ENCODE measurements around the gene GPC1.

GPC1 gene

DNA sequence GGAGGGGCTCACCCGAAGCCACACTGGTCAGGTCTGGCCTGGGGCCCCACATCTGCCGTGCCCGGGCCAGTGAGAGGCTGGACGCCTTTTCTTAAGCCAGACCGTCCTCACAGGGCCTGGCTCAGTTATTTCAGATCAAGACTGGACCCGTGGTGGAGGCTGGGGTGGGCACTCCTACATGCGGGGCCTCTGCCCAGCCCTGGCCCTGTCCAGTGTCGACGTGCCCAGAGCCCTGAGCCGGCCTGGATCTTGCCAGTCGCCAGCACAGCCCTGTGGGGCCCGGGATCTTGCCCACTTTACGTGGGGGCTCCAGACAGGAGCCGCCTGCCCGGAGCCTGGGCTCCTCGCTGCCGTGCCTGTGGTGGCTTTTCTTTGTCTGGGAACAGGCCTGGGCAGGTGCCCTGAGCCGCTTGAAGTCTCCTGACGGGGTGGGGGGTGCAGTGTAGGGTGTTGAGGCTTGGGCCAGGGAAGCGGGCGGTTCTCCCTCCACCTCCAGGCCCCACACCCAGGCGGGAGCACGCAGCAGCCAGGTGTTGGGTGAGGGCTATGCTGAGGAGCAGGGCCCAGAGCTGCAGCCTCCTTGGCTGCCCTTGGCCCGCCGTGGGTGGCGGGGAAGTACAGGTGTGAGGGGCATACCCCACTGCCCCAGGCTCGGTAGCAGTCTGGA lies 6.0 kb downstream of the GPC1 start:
- no peak overlapping the region for H3K9ac ChIP-seq (ENCODE audit: low read length)
- no peaks in the 10 kb centered on the region for H3K9me3 ChIP-seq (ENCODE audit: control insufficient read depth, insufficient read depth, low read depth, low read length)
- 0 out of 2 replicates have a peak overlapping the region, but pooled peaks have one; percentile 11 for H3K27ac ChIP-seq (ENCODE audit: low read depth, low read length)
- H3K36me3 ChIP-seq (ENCODE audit: control insufficient read depth, insufficient read depth, low read length), result no peaks in the 10 kb centered on the region
- H3K27me3 ChIP-seq (ENCODE audit: control insufficient read depth, insufficient read depth, low read length), result peaks cover 18% of the 10 kb centered on the region
- H3K4me1 ChIP-seq (ENCODE audit: control insufficient read depth, insufficient read depth, low read length), result peaks cover 12% of the 10 kb centered on the region; the same call in 1 of the 2 replicates
- no peak overlapping the region for H3K4me3 ChIP-seq (ENCODE audit: low read depth, low read length)

DNA sequence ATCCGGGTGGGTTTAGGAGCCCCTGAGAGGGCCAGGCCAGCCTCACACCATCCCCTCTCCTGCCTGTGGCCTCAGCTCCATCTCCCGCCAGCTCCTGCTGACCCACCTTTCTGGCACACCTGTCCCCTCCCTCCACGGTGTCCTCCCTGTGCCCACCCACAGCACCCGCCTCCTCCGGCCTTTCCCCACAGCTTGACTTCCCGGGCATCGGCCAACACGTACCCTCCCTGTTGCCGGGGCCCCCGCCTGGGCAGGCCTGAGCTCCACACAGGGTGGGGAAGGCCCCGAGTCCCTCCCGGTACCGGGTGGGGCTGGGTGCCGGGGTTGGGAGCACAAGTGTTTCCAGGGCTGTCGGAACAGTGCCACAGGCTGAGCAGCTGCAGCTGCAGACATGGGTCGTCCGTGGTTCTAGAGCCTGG lies 6.5 kb downstream of the GPC1 start:
- peaks cover 12% of the 10 kb centered on the region for H3K27me3 ChIP-seq (ENCODE audit: control insufficient read depth, insufficient read depth, low read length)
- no peak overlapping the region for H3K27ac ChIP-seq (ENCODE audit: low read depth, low read length)
- no peak overlapping the region for H3K9ac ChIP-seq (ENCODE audit: low read length)
- H3K4me3 ChIP-seq (ENCODE audit: low read depth, low read length), result no peak overlapping the region
- no peaks in the 10 kb centered on the region for H3K9me3 ChIP-seq (ENCODE audit: control insufficient read depth, insufficient read depth, low read depth, low read length)
- peaks cover 7% of the 10 kb centered on the region; the same call in 1 of the 2 replicates for H3K4me1 ChIP-seq (ENCODE audit: control insufficient read depth, insufficient read depth, low read length)
- no peaks in the 10 kb centered on the region for H3K36me3 ChIP-seq (ENCODE audit: control insufficient read depth, insufficient read depth, low read length)

GRCh38 chr2:240442891-240443715 lies 7.6 kb downstream of the GPC1 start:
- Histone ChIP-seq H3K27me3 (ENCODE audit: control insufficient read depth, insufficient read depth, low read length) (peaks cover 1% of the 10 kb centered on the region), H3K4me3 (ENCODE audit: low read depth, low read length) (no peak overlapping the region), H3K4me1 (ENCODE audit: control insufficient read depth, insufficient read depth, low read length) (peaks cover under 1% of the 10 kb centered on the region; the same call in 1 of the 2 replicates), H3K36me3 (ENCODE audit: control insufficient read depth, insufficient read depth, low read length) (no peaks in the 10 kb centered on the region), H3K27ac (ENCODE audit: low read depth, low read length) (no peak overlapping the region), H3K9ac (ENCODE audit: low read length) (no peak overlapping the region), H3K9me3 (ENCODE audit: control insufficient read depth, insufficient read depth, low read depth, low read length) (no peaks in the 10 kb centered on the region)

DNA sequence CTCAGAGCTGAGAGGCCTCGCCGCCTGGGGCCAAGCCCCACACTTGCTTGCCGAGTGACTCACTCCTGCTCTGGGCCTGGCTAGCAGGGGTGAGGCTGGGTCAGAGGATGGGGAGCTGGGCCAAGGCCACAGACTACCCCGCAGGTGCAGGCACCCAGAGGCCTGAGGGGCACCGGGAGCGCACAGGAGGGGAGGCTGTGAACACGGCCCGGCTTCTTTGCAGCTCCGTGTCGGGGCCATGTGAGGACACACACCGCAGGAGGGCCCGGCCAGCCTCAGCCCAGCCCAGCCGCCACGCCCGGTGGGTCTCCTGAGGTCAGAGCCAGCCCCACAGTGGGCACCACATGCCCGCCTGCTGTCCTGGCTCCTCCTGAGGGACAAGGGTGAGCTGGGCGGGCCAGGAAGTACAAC lies 8.4 kb downstream of the GPC1 start:
- Histone ChIP-seq H3K27me3 (ENCODE audit: control insufficient read depth, insufficient read depth, low read length) (no peaks in the 10 kb centered on the region; the same call in 1 of the 2 replicates), H3K4me3 (ENCODE audit: low read depth, low read length) (no peak overlapping the region), H3K9ac (ENCODE audit: low read length) (no peak overlapping the region), H3K9me3 (ENCODE audit: control insufficient read depth, insufficient read depth, low read depth, low read length) (no peaks in the 10 kb centered on the region), H3K27ac (ENCODE audit: low read depth, low read length) (no peak overlapping the region), H3K36me3 (ENCODE audit: control insufficient read depth, insufficient read depth, low read length) (no peaks in the 10 kb centered on the region), H3K4me1 (ENCODE audit: control insufficient read depth, insufficient read depth, low read length) (no peaks in the 10 kb centered on the region)

GRCh38 chr2:240444464-240444863 lies 9.0 kb downstream of the GPC1 start:
- H3K4me3 ChIP-seq (ENCODE audit: low read depth, low read length), result no peak overlapping the region
- H3K4me1 ChIP-seq (ENCODE audit: control insufficient read depth, insufficient read depth, low read length), result no peaks in the 10 kb centered on the region
- H3K27ac ChIP-seq (ENCODE audit: low read depth, low read length), result no peak overlapping the region
- H3K36me3 ChIP-seq (ENCODE audit: control insufficient read depth, insufficient read depth, low read length), result no peaks in the 10 kb centered on the region
- H3K9ac ChIP-seq (ENCODE audit: low read length), result no peak overlapping the region
- no peaks in the 10 kb centered on the region; the same call in 1 of the 2 replicates for H3K27me3 ChIP-seq (ENCODE audit: control insufficient read depth, insufficient read depth, low read length)
- no peaks in the 10 kb centered on the region for H3K9me3 ChIP-seq (ENCODE audit: control insufficient read depth, insufficient read depth, low read depth, low read length)

- Histone ChIP-seq H3K9me3 (ENCODE audit: control insufficient read depth, insufficient read depth, low read depth, low read length) (no peaks in the 10 kb centered on the region), H3K9ac (ENCODE audit: low read length) (no peak overlapping the region), H3K27ac (ENCODE audit: low read depth, low read length) (no peak overlapping the region), H3K27me3 (ENCODE audit: control insufficient read depth, insufficient read depth, low read length) (no peaks in the 10 kb centered on the region; the same call in 1 of the 2 replicates), H3K4me1 (ENCODE audit: control insufficient read depth, insufficient read depth, low read length) (peaks cover 11% of the 10 kb centered on the region), H3K4me3 (ENCODE audit: low read depth, low read length) (no peak overlapping the region), H3K36me3 (ENCODE audit: control insufficient read depth, insufficient read depth, low read length) (no peaks in the 10 kb centered on the region)
Measured at GRCh38 chr2:240445961-240446663, 10.6 kb downstream of the GPC1 start.

DNA sequence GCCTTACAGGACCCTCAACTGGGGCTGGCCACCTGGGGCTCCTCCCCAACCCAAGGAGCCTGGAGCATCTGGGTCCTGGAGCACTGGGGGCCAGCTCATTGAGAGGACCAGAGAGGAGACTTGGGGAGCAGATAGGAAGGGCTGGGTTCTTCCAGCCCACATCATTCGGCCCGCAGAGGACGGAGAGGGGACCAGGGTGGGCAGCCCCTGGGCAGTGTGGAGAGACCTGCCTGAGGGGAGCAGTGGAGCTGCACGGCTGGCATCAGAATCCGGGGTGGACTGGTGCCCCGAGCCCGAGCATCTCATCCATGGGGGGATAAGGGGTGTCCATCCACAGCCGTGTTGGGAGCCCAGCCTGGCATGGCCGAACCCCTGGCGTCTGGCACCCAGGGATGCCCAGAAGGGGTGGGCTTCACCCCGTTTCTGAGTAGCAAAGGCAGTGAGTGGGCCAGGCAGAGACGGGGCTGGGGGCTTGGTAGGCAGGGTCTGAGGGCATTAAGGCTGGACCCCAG lies 11.3 kb downstream of the GPC1 start:
- H3K4me1 ChIP-seq (ENCODE audit: control insufficient read depth, insufficient read depth, low read length), result peaks cover 16% of the 10 kb centered on the region
- H3K9me3 ChIP-seq (ENCODE audit: control insufficient read depth, insufficient read depth, low read depth, low read length), result no peaks in the 10 kb centered on the region
- H3K36me3 ChIP-seq (ENCODE audit: control insufficient read depth, insufficient read depth, low read length), result no peaks in the 10 kb centered on the region
- H3K4me3 ChIP-seq (ENCODE audit: low read depth, low read length), result no peak overlapping the region
- H3K27me3 ChIP-seq (ENCODE audit: control insufficient read depth, insufficient read depth, low read length), result no peaks in the 10 kb centered on the region; the same call in 1 of the 2 replicates
- H3K9ac ChIP-seq (ENCODE audit: low read length), result no peak overlapping the region
- H3K27ac ChIP-seq (ENCODE audit: low read depth, low read length), result no peak overlapping the region

DNA sequence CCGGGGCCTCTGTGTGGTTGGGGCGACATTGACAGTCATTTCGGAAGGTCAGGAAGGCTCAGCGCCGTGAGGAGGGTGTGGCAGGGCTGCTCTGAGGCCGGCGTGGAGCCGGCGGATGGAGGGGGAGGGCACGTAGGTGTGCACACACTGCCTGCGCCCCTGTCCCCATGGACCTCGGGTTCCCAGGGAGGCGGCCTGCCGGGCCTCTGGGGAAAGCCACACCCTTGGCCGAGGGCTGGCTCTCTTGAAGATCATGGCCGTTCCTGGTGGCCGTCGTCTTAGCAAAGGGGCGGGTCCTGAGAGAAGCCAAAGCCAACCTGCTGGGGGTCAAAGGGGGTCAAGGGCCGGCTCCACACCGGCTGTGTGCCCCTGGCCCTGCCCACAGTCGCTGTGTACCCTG lies 11.9 kb downstream of the GPC1 start:
- H3K27ac ChIP-seq (ENCODE audit: low read depth, low read length), result no peak overlapping the region
- no peaks in the 10 kb centered on the region for H3K36me3 ChIP-seq (ENCODE audit: control insufficient read depth, insufficient read depth, low read length)
- H3K9me3 ChIP-seq (ENCODE audit: control insufficient read depth, insufficient read depth, low read depth, low read length), result no peaks in the 10 kb centered on the region
- H3K27me3 ChIP-seq (ENCODE audit: control insufficient read depth, insufficient read depth, low read length), result no peaks in the 10 kb centered on the region; the same call in 1 of the 2 replicates
- no peak overlapping the region for H3K9ac ChIP-seq (ENCODE audit: low read length)
- peaks cover 22% of the 10 kb centered on the region for H3K4me1 ChIP-seq (ENCODE audit: control insufficient read depth, insufficient read depth, low read length)
- H3K4me3 ChIP-seq (ENCODE audit: low read depth, low read length), result no peak overlapping the region

DNA sequence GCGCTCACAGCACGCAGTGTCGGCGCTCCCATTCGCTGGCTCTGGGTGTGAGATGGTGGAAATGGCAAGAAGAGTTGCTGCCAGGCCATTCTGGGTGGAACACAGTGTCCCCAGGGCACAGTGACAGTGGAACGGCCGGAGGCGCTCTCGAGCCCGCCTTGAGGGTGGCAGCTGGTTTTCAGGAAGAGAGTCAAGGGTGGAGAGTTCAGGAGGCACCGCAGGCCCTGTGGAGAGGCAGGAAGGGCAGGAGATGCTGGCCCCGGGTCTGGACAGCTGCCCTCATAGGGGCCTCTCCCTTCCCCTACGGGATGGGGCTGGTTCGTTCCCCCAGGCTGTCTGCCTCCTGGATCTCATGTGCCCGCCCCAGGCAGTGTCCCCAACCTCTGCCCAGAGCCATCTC lies 12.5 kb downstream of the GPC1 start:
- Histone ChIP-seq H3K36me3 (ENCODE audit: control insufficient read depth, insufficient read depth, low read length) (no peaks in the 10 kb centered on the region), H3K27me3 (ENCODE audit: control insufficient read depth, insufficient read depth, low read length) (no peaks in the 10 kb centered on the region; the same call in 1 of the 2 replicates), H3K27ac (ENCODE audit: low read depth, low read length) (no peak overlapping the region), H3K4me3 (ENCODE audit: low read depth, low read length) (no peak overlapping the region), H3K4me1 (ENCODE audit: control insufficient read depth, insufficient read depth, low read length) (peaks cover 22% of the 10 kb centered on the region), H3K9ac (ENCODE audit: low read length) (no peak overlapping the region), H3K9me3 (ENCODE audit: control insufficient read depth, insufficient read depth, low read depth, low read length) (no peaks in the 10 kb centered on the region)

DNA sequence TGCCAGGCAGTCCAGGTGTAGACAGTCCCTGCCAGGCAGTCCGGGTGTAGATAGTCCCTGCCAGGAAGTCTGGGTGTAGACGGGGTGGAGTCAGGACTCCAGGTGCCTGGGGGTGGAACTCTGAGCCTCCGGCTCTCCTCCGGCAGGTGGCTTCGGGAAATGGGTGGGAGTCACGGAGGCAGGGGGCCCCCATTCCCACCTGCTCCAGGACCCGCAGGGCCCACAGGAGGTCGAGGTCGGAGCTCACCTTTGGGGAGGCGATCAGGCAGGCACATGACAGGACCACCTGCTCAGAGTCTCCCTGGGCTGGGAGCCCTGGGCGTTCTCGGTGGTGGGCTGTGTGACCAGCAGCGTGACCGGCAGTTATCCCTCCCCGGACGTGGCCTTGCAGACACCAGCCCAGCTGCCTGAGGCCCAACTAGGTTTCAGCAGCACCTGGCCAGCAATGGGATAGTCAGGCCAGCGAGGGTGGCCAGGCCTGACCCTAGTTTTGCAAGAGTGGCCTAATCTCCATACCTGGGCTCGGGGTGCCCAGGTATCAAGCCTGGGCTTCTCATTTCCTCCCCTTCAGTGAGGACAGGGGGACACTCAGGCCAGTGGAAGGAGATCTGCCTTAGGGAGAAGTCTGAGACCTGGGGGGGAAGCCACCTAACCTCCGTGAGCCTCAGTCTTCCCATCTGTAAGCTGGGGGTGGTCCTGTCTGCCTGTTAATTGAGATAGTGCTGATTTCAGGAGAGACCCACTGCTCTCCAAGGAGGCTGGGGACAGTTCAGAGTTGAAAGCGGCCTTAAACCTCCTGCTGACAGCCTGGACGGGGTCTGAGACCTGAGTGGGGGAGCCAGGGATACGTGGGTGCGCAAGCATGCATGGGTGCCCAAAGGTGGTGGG lies 13.2 kb downstream of the GPC1 start:
- Histone ChIP-seq H3K4me3 (ENCODE audit: low read depth, low read length) (no peak overlapping the region), H3K27me3 (ENCODE audit: control insufficient read depth, insufficient read depth, low read length) (peaks cover 2% of the 10 kb centered on the region), H3K36me3 (ENCODE audit: control insufficient read depth, insufficient read depth, low read length) (no peaks in the 10 kb centered on the region), H3K9me3 (ENCODE audit: control insufficient read depth, insufficient read depth, low read depth, low read length) (no peaks in the 10 kb centered on the region), H3K9ac (ENCODE audit: low read length) (no peak overlapping the region), H3K27ac (ENCODE audit: low read depth, low read length) (no peak overlapping the region), H3K4me1 (ENCODE audit: control insufficient read depth, insufficient read depth, low read length) (peaks cover 22% of the 10 kb centered on the region)

Data from HUES6 (cell line).